ENCODE results near the gene CKLF.

DNA sequence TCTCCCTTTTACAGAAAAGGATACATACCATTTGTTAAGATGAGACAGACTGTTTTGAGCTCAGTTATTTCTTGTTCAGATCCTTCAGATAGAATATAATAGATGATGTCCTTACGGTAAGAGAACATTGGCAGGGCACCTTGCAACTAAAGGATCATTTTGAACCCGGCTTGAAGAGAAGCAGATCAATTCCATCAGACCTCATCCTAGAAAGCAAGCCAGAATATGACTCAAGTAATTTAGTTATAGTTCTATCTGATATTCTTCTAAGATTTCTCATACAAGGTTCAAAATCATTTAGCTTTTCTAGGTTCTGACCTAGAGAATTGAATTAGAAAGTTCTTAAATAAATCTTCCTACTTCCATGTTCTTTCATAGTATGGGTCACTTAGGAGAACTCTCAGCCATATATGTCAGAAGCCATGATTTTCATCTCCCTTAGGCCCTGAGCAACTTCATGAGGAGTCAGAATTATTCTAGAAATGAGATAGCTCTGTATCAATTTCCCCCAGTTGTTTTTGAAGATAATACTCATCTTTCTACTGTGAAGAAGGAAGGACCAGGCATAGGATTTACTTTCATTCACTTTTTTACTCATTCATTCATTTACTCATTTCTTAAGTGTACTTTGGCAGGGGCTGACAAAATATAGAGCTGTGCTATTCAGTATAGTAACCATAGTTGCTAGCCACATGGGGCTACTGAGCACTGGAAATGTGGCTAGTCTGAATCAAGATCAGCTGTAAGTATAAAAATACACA, 11.4 kb downstream of the CKLF start:
- TF ChIP-seq, protein P1, sequence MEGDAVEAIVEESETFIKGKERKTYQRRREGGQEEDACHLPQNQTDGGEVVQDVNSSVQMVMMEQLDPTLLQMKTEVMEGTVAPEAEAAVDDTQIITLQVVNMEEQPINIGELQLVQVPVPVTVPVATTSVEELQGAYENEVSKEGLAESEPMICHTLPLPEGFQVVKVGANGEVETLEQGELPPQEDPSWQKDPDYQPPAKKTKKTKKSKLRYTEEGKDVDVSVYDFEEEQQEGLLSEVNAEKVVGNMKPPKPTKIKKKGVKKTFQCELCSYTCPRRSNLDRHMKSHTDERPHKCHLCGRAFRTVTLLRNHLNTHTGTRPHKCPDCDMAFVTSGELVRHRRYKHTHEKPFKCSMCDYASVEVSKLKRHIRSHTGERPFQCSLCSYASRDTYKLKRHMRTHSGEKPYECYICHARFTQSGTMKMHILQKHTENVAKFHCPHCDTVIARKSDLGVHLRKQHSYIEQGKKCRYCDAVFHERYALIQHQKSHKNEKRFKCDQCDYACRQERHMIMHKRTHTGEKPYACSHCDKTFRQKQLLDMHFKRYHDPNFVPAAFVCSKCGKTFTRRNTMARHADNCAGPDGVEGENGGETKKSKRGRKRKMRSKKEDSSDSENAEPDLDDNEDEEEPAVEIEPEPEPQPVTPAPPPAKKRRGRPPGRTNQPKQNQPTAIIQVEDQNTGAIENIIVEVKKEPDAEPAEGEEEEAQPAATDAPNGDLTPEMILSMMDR (conservative IDR thresholded peaks at IDR 0.05): no peak
- TF ChIP-seq ZFX (IDR thresholded peaks at IDR 0.05): no peak
